Transverse colon (tissue), 3 donors: ENCODE results near the gene COX7A1.

Experiments used
- EP300 ChIP-seq: sonication (generic); formaldehyde crosslinking; IDR thresholded peaks from one replicate; pipeline ENCODE4 v1.6.1; 2017; ENCODE audit warnings: antibody characterized with exemption, low read depth
- POLR2A ChIP-seq: fragments of 450-650 bp; IDR thresholded peaks from one replicate; pipeline ENCODE4 v1.6.1; 2016; ENCODE audit warnings: antibody characterized with exemption, mild to moderate bottlenecking, moderate library complexity
- POLR2AphosphoS5 ChIP-seq, 3 donors: sonication (generic); formaldehyde crosslinking; IDR thresholded peaks; one replicate each; pipeline ENCODE4 v1.6.1; 2016; ENCODE audit warnings: antibody characterized with exemption in 3 of 3

- TF ChIP-seq POLR2AphosphoS5 (IDR thresholded peaks at IDR 0.05) (no peak), POLR2A (no peak), EP300 (no peak)
Measured at GRCh38 chr19:36183245-36183628, 31.0 kb upstream of the COX7A1 start.
